ENCODE results near the gene ABCB11. TPM values are rescaled to one million over a fixed set of nuclear protein-coding genes. Genes with fewer than 3 reads are reported as not detected.

Gene ABCB11
- 0.01 to 0.03 TPM (median 0.02 TPM) in 3 of 5 replicates, not detected in the others for total RNA-seq (2022; extraction: Qiagen RNA extraction; ENCODE audit: low read depth)

DNA sequence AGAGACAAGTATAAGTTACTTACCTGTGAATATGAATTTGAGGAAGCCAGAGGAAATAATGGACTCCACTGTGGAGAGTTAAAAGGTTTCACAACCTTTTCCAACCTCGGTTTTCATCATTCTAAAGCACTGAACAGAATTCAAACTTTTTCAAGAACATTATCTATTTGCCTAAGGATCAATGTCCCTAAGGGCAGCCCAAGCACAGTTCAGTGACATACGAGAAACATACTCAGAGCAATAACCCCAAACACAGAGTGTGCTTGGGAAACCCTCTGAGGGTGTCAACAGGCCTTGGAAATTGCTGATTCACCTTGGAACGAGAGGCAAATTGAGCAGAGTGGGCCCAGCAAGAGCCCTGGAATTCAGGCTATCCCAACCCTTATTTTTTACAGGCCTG, at the start of gene ABCB11:
TSS of gene ABCB11 (minus strand) at position 123 of the 400 bp plus-strand sequence. CDS start 13,199 bp downstream, outside the sequence.

DNA sequence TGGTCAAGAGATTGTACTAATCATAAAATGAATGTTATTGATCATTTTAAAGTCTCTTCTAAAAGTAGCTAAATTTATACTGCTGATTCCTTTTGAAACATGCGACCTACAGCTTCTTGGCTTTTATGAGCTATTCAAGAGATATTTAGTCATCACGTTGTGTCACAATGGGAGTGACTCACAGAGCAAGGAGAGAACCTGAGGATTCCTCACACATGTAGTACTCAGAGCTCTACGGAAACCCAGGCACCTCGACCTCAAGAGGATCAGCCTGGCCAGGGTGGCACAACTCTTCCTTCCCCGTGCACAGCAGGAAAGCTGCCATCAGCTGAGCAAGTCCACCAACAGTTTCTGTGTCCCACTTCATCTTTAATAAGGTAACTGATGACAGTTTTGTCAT, 38.2 kb upstream of the ABCB11 start, which contains the start of gene DHRS9:
TSS of gene DHRS9 (plus strand) at position 223 of the 400 bp plus-strand sequence. CDS start 12,019 bp downstream, outside the sequence.

DNA sequence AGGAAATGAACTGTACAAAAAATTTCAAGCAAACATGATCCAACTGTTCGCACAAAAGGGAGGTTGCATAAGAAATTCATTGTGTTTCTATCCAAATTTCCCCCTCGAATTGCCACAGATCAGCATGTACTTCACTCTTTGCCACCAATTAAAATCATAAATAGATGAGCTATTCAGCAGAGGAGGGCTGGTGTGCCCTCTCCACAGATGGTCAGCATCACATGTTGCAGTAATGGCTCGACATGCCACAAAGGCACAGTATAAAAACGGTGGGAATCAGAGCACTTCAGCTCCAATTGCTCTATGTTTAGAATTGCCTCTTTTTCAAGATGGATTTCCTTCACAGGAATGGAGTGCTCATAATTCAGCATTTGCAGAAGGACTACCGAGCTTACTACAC, 130.1 kb downstream of the ABCB11 start, which contains the start of gene G6PC2:
TSS of gene G6PC2 (plus strand) at position 289 of the 400 bp plus-strand sequence. CDS start at position 330, 41 bp downstream.

DNA sequence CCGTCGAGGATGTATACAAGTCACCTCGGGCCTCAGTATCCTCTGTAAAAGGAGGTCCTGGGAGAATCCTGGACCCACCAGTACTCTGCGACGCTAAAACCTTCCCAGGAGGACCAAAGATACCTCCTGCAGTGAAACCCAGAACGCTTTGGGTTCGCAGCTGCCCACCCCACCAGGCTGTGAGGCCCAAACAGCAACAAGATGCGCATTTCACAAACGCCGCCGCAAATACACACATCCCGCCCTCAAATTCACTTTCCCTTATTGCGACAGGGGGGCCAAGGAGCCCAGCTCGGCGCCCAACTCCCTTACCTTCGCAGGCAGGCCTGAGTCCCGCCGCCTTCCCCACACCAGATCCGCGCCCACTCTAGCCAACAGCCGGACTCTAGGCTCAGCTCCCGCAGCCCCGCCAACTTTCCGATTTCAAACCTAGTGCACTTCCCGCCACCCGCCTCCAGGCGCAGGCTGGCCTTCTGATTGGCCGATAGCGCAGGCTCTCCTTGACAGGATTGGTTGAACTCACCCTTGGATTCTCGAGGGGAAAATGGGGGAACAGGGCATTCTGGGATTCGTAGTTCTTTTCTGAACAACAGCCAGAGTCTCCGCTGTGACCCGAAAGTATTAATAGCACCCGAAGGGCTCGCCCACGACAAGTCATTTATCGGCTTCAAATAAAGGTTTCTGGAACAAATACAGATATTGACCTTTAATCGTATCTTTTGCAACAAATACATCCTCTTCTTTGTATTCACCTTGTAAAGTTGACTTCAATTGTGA, 140.9 kb downstream of the ABCB11 start, which contains the start of gene SPC25:
TSS of gene SPC25 (minus strand) at position 425 of the 777 bp plus-strand sequence. CDS start 911 bp downstream, outside the sequence.

Other genes starting within 250 kb of the ABCB11 start
- gene NOSTRIN, start 228.7 kb downstream of the ABCB11 start, total RNA-seq (2022; extraction: Qiagen RNA extraction; ENCODE audit: low read depth): 1.4 to 2.2 TPM (median 1.9 TPM) in 5 replicates
- gene SPC25, start 140.9 kb downstream of the ABCB11 start, total RNA-seq (2022; extraction: Qiagen RNA extraction; ENCODE audit: low read depth): 16.7 to 21.9 TPM (median 20.7 TPM) in 5 replicates
- gene G6PC2, start 130.0 kb downstream of the ABCB11 start, total RNA-seq (2022; extraction: Qiagen RNA extraction; ENCODE audit: low read depth): not detected in 5 replicates
- 2.4 to 3.9 TPM (median 3.1 TPM) in 5 replicates for gene DHRS9, start 38.2 kb upstream of the ABCB11 start, total RNA-seq (2022; extraction: Qiagen RNA extraction; ENCODE audit: low read depth)

Measured in A549 treated with DMSO at 1 μM for 4 hours (cell line).